Thoracic aorta (tissue), 2 donors: Measurements from ENCODE around the gene LETM1. TPM values are rescaled to one million over a fixed set of nuclear protein-coding genes. Genes with fewer than 3 reads are reported as not detected.

Experiments used
- ATAC-seq: fragments of 150-250 bp; one replicate; pipeline ENCODE4 v1.8.0; 2017; ENCODE audit warnings: low read depth; ENCODE audit not compliant: insufficient number of reproducible peaks, low FRiP score
- DNase-seq: peaks from one replicate; pipeline ENCODE4 v3.0.0-alpha.2; 2020; ENCODE audit warnings: low spot score
- H3K27ac ChIP-seq, 2 donors: fragments of 200-600 bp; sonication (generic); 1 replicate in 1 of 2; 2 replicates in 1 of 2; pipeline ENCODE4 v1.5.1; 2016; ENCODE audit warnings: mild to moderate bottlenecking in 2 of 2, moderate library complexity in 2 of 2
- H3K27me3 ChIP-seq: fragments of 200-600 bp; sonication (generic); replicated peaks from 2 replicates; pipeline ENCODE4 v1.6.0; 2016; ENCODE audit warnings: mild to moderate bottlenecking; ENCODE audit not compliant: insufficient read depth
- H3K36me3 ChIP-seq: fragments of 200-600 bp; sonication (generic); one replicate; pipeline ENCODE4 v1.5.1; 2016
- H3K4me1 ChIP-seq, 2 donors: fragments of 200-600 bp; sonication (generic); 1 replicate in 1 of 2; 2 replicates in 1 of 2; pipeline versions ENCODE4 v1.5.1 to v1.6.0; 2016; ENCODE audit warnings: low read depth in 2 of 2, mild to moderate bottlenecking in 1 of 2; ENCODE audit not compliant: control insufficient read depth in 1 of 2
- H3K4me3 ChIP-seq: fragments of 200-600 bp; sonication (generic); 2 replicates; pipeline ENCODE4 v1.5.1; 2016; ENCODE audit warnings: mild to moderate bottlenecking
- H3K9me3 ChIP-seq: fragments of 200-600 bp; sonication (generic); 2 replicates; pipeline ENCODE4 v1.5.1; 2016
- total RNA-seq, 2 donors: library from RNA; depleted of rRNA; stranded (reverse); fragments of >200 nt; gene quantifications; one replicate each; pipeline versions ENCODE4 v1.1.0 to v1.2.3, GENCODE V29; 2016
- TF ChIP-seq, protein P1 (sequence below): fragments of 200-600 bp; sonication (generic); IDR thresholded peaks from one replicate; pipeline ENCODE4 v1.5.1; 2019; ENCODE audit warnings: antibody characterized with exemption

LETM1 gene
- total RNA-seq, 2 donors from 2014 or later, result 30.5 to 68.9 TPM

DNA sequence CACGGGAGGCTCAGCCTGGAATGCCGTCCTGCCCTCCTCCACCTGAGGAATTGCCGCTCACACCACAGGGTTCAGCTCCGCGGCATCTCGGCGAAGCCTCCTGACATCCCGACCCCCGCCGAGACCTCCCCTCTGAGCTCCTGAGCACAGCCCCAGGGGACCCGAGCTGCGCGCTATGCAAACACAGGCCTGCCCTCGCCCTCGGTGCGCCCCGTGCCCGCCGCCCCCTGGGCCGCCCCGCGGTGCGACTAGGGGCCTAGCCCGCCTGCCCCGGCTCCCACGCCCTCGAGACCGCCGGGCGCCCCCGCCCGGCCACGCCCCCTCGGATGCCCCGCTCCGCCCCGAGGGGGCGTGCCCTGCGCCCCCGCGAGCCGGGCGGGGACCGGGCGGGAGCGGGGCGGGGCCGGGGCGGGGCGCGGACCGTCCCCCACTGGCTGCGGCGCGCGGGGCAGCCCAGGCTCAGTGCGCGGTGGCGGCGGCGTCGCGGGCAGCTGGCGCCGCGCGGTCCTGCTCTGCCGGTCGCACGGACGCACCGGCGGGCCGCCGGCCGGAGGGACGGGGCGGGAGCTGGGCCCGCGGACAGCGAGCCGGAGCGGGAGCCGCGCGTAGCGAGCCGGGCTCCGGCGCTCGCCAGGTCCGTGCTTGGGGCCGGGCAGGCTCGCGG lies 63.0 kb downstream of the LETM1 start, which contains the start of gene FGFR3:
TSS of gene FGFR3 (plus strand) at position 462 of the 664 bp plus-strand sequence. CDS start 642 bp downstream, outside the sequence.
- ATAC-seq (no peak), DNase-seq (no peak)
- peak within 1 kb of the TSS; percentile 61 for H3K4me3 ChIP-seq
- H3K36me3 ChIP-seq, result no peaks in the 10 kb centered on the region
- no peaks in the 10 kb centered on the region for H3K9me3 ChIP-seq
- H3K27ac ChIP-seq, result no peak within 1 kb of the TSS
- H3K4me1 ChIP-seq, result peaks cover 15 to 20% of the 10 kb centered on the region in 2 donors
- no peaks in the 10 kb centered on the region for H3K27me3 ChIP-seq
- TF ChIP-seq, protein P1, sequence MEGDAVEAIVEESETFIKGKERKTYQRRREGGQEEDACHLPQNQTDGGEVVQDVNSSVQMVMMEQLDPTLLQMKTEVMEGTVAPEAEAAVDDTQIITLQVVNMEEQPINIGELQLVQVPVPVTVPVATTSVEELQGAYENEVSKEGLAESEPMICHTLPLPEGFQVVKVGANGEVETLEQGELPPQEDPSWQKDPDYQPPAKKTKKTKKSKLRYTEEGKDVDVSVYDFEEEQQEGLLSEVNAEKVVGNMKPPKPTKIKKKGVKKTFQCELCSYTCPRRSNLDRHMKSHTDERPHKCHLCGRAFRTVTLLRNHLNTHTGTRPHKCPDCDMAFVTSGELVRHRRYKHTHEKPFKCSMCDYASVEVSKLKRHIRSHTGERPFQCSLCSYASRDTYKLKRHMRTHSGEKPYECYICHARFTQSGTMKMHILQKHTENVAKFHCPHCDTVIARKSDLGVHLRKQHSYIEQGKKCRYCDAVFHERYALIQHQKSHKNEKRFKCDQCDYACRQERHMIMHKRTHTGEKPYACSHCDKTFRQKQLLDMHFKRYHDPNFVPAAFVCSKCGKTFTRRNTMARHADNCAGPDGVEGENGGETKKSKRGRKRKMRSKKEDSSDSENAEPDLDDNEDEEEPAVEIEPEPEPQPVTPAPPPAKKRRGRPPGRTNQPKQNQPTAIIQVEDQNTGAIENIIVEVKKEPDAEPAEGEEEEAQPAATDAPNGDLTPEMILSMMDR, result no peak

DNA sequence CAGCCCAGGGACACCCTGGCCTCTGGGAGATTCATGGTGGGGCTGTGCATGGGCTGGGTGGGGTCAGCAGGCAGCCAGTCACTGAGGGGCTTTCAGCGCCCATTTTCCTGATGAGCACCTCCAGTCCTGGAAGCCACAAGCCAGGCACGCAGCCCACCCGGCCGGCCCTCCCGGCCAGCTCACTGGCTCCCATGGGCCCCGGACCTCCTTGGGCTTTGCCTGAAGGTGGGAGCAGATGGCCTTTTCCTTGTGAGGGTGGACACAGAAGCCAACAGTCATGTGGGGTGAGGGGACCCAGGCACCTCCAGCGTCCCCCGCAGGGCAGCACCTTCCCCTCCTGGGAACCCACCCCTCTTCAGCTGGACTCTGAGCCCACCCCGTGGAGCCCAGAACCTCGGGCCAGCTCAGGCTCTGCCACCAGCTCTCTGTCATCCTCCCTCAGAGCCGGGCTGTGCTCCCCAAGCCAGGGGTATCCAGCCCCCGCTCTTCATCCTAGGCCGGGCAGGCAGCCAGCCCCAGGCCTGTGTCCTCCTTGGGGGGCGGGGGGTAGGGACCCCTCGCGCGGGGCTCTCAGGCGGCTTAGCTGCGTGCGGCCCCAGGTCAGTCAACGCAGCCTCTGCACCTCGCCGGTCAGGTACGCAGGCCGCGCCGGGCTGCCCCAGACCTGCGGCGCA lies 63.7 kb downstream of the LETM1 start:
- H3K27ac ChIP-seq, result no peak overlapping the region
- TF ChIP-seq, protein P1, result no peak
- H3K36me3 ChIP-seq, result no peaks in the 10 kb centered on the region
- H3K4me3 ChIP-seq, result no peak overlapping the region
- no peak for DNase-seq
- no peaks in the 10 kb centered on the region for H3K27me3 ChIP-seq
- no peaks in the 10 kb centered on the region for H3K9me3 ChIP-seq
- ATAC-seq, result no peak
- H3K4me1 ChIP-seq, result peaks cover 15 to 20% of the 10 kb centered on the region in 2 donors

DNA sequence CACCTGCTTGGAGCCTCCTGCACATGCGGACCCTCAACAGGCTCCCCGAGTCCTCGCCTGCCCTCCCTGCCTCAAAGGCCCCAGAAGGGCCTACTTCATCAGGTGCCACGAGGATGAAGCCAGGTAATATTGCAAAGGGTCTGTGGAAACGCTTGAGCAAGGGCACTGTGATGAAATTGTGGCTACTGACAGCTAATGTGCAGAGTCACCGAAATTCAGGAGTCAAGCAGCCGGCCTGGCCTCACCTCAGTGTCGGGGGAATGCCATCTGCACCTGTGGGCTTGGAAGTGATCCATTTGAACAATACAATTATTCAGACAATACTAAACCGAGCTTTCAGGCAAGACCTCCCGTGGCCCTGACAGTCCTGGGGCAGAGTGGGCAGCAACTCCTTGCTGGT lies 66.0 kb downstream of the LETM1 start:
- TF ChIP-seq, protein P1, result no peak
- H3K27ac ChIP-seq, result no peak overlapping the region
- H3K4me3 ChIP-seq, result no peak overlapping the region
- ATAC-seq (no peak), DNase-seq (no peak)
- no peaks in the 10 kb centered on the region for H3K27me3 ChIP-seq
- H3K4me1 ChIP-seq, result peaks cover 12 to 13% of the 10 kb centered on the region in 2 donors
- no peaks in the 10 kb centered on the region for H3K9me3 ChIP-seq
- H3K36me3 ChIP-seq, result no peaks in the 10 kb centered on the region

DNA sequence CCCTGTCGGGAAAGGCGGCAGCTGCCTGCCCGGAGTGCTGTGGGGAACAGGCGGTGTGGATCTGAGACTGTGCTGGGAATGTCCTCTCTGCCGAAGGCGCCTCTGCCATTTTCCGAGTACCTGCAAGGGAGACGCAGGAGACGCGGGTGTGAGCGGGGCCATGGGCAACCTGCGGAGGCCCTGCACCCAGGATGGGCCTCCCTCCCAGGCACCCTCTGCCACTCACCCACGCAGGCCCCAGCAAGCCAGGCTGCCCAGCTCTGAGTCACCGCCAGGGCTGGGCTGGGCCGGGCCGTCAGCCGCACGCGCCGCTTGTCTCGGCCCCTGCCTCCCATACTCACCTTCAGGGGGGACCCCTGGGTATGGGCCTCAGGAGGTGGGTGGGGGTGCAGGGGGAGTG lies 66.4 kb downstream of the LETM1 start:
- Histone ChIP-seq H3K9me3 (no peaks in the 10 kb centered on the region), H3K4me3 (no peak overlapping the region), H3K27me3 (no peaks in the 10 kb centered on the region), H3K27ac (no peak overlapping the region), H3K36me3 (no peaks in the 10 kb centered on the region), H3K4me1 (peaks cover 7 to 8% of the 10 kb centered on the region in 2 donors)
- DNase-seq, result no peak
- no peak for ATAC-seq
- TF ChIP-seq, protein P1, result no peak

DNA sequence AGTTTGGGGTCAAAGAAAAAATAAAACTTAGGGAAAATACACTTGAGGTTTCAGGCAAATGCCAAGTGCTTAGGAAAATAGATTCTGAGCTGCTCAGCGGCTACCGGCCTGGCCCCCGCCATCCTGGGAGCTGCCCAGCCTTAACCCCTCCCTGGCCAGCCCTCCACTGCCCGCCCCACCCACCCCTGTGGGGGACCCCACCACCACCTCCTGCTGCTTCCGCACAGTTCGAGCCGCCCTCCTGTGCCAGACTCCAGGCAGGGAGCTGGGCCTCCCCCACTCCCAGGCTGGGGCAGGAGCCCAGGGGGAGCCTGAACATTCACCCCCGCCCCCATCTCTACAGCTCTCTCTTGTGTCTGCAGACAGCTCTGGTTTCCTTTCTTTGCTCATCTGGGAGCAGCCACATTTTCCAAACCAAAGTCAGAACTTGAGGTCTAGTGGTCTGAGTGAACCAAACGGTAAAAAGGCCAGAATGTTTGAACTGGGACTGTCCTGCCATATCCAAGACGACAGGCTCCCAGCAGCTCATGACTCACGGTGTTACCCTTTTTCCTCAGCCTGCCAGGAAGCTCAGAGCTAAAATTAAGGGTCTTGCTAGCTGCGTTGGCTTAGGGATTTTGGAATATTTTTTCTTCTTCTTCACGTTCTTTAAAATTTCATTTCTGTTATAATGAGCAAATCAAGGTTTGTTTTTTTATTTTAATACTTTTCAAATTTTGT lies 67.5 kb downstream of the LETM1 start:
- Histone ChIP-seq H3K4me3 (no peak overlapping the region), H3K27ac (no peak overlapping the region), H3K4me1 (no peaks in the 10 kb centered on the region), H3K36me3 (no peaks in the 10 kb centered on the region), H3K9me3 (no peaks in the 10 kb centered on the region), H3K27me3 (no peaks in the 10 kb centered on the region)
- no peak for ATAC-seq
- DNase-seq, result no peak
- TF ChIP-seq, protein P1, result no peak
